Measurements from ENCODE around the gene ADAMTSL3.
"Not testable (repeated sequence)": the region's sequence is repeated elsewhere in the genome, so short reads cannot be mapped to it uniquely, and the experiment has no call there.

ADAMTSL3 gene

GRCh38 chr15:83954506-83954905 lies 300.6 kb downstream of the ADAMTSL3 start:
- Mint-ChIP-seq H3K4me3 (no peak overlapping the region), H3K4me1 (no peaks in the 10 kb centered on the region), H3K27me3 (peaks cover 10% of the 10 kb centered on the region), H3K9me3 (peaks cover 22% of the 10 kb centered on the region), H3K27ac (no peak overlapping the region), H3K36me3 (no peaks in the 10 kb centered on the region)

GRCh38 chr15:83955806-83956265 lies 301.9 kb downstream of the ADAMTSL3 start:
- no peaks in the 10 kb centered on the region for H3K4me1 Mint-ChIP-seq
- H3K36me3 Mint-ChIP-seq: no peaks in the 10 kb centered on the region
- H3K4me3 Mint-ChIP-seq: no peak overlapping the region
- H3K27ac Mint-ChIP-seq: no peak overlapping the region
- peaks cover 12% of the 10 kb centered on the region for H3K27me3 Mint-ChIP-seq
- H3K9me3 Mint-ChIP-seq: peaks cover 23% of the 10 kb centered on the region

- no peak overlapping the region for H3K27ac Mint-ChIP-seq
- no peaks in the 10 kb centered on the region for H3K36me3 Mint-ChIP-seq
- peaks cover 12% of the 10 kb centered on the region for H3K27me3 Mint-ChIP-seq
- H3K4me1 Mint-ChIP-seq: no peaks in the 10 kb centered on the region
- peaks cover 24% of the 10 kb centered on the region for H3K9me3 Mint-ChIP-seq
- no peak overlapping the region for H3K4me3 Mint-ChIP-seq
These were observed 303.0 kb downstream of the ADAMTSL3 start for GRCh38 chr15:83956887-83957286.

GRCh38 chr15:83959477-83959876 lies 305.6 kb downstream of the ADAMTSL3 start:
- Mint-ChIP-seq H3K27ac (no peak overlapping the region), H3K4me1 (no peaks in the 10 kb centered on the region), H3K36me3 (no peaks in the 10 kb centered on the region), H3K9me3 (peaks cover 14% of the 10 kb centered on the region), H3K4me3 (no peak overlapping the region), H3K27me3 (peaks cover 7% of the 10 kb centered on the region)

GRCh38 chr15:83960192-83960829 lies 306.4 kb downstream of the ADAMTSL3 start:
- Mint-ChIP-seq H3K27ac (no peak overlapping the region), H3K4me1 (no peaks in the 10 kb centered on the region), H3K36me3 (no peaks in the 10 kb centered on the region), H3K9me3 (peaks cover 18% of the 10 kb centered on the region), H3K27me3 (peaks cover 6% of the 10 kb centered on the region), H3K4me3 (no peak overlapping the region)

- H3K9me3 Mint-ChIP-seq: peaks cover 23% of the 10 kb centered on the region
- H3K27me3 Mint-ChIP-seq: peaks cover 5% of the 10 kb centered on the region
- no peaks in the 10 kb centered on the region for H3K4me1 Mint-ChIP-seq
- no peak overlapping the region for H3K27ac Mint-ChIP-seq
- no peak overlapping the region for H3K4me3 Mint-ChIP-seq
- no peaks in the 10 kb centered on the region for H3K36me3 Mint-ChIP-seq
These were observed 307.4 kb downstream of the ADAMTSL3 start for GRCh38 chr15:83961311-83961710.

- not testable (repeated sequence) for H3K36me3 Mint-ChIP-seq, H3K27me3 Mint-ChIP-seq, H3K27ac Mint-ChIP-seq, H3K4me1 Mint-ChIP-seq, H3K4me3 Mint-ChIP-seq
- H3K9me3 Mint-ChIP-seq: peaks cover 23% of the 10 kb centered on the region
These were observed 311.0 kb downstream of the ADAMTSL3 start for GRCh38 chr15:83964967-83965366.

- Mint-ChIP-seq H3K27ac (no peak overlapping the region), H3K27me3 (peaks cover 3% of the 10 kb centered on the region), H3K4me1 (no peaks in the 10 kb centered on the region), H3K4me3 (no peak overlapping the region), H3K36me3 (no peaks in the 10 kb centered on the region), H3K9me3 (peaks cover 7% of the 10 kb centered on the region)
These were observed 316.5 kb downstream of the ADAMTSL3 start for GRCh38 chr15:83970295-83970890.

- no peak overlapping the region for H3K27ac Mint-ChIP-seq
- H3K27me3 Mint-ChIP-seq: peaks cover 7% of the 10 kb centered on the region
- peaks cover 6% of the 10 kb centered on the region for H3K9me3 Mint-ChIP-seq
- H3K4me3 Mint-ChIP-seq: no peak overlapping the region
- H3K4me1 Mint-ChIP-seq: no peaks in the 10 kb centered on the region
- H3K36me3 Mint-ChIP-seq: no peaks in the 10 kb centered on the region
These were observed 318.1 kb downstream of the ADAMTSL3 start for GRCh38 chr15:83971992-83972391.

GRCh38 chr15:83973816-83974215 lies 319.9 kb downstream of the ADAMTSL3 start:
- H3K27ac Mint-ChIP-seq: no peak overlapping the region
- H3K36me3 Mint-ChIP-seq: no peaks in the 10 kb centered on the region
- H3K9me3 Mint-ChIP-seq: peaks cover 6% of the 10 kb centered on the region
- H3K27me3 Mint-ChIP-seq: peaks cover 9% of the 10 kb centered on the region
- H3K4me3 Mint-ChIP-seq: no peak overlapping the region
- H3K4me1 Mint-ChIP-seq: no peaks in the 10 kb centered on the region

- H3K9me3 Mint-ChIP-seq: peaks cover 6% of the 10 kb centered on the region
- no peak overlapping the region for H3K27ac Mint-ChIP-seq
- H3K36me3 Mint-ChIP-seq: no peaks in the 10 kb centered on the region
- H3K27me3 Mint-ChIP-seq: peaks cover 10% of the 10 kb centered on the region
- no peaks in the 10 kb centered on the region for H3K4me1 Mint-ChIP-seq
- H3K4me3 Mint-ChIP-seq: no peak overlapping the region
These were observed 324.1 kb downstream of the ADAMTSL3 start for GRCh38 chr15:83977992-83978391.

GRCh38 chr15:83978588-83978987 lies 324.7 kb downstream of the ADAMTSL3 start:
- Mint-ChIP-seq H3K27ac (no peak overlapping the region), H3K9me3 (peaks cover 6% of the 10 kb centered on the region), H3K36me3 (no peaks in the 10 kb centered on the region), H3K4me3 (no peak overlapping the region), H3K4me1 (no peaks in the 10 kb centered on the region), H3K27me3 (peaks cover 10% of the 10 kb centered on the region)

GRCh38 chr15:83980637-83981036 lies 326.7 kb downstream of the ADAMTSL3 start:
- no peaks in the 10 kb centered on the region for H3K36me3 Mint-ChIP-seq
- H3K9me3 Mint-ChIP-seq: peaks cover 2% of the 10 kb centered on the region
- no peaks in the 10 kb centered on the region for H3K4me1 Mint-ChIP-seq
- H3K27me3 Mint-ChIP-seq: peaks cover 6% of the 10 kb centered on the region
- no peak overlapping the region for H3K4me3 Mint-ChIP-seq
- H3K27ac Mint-ChIP-seq: no peak overlapping the region

GRCh38 chr15:83982748-83983147 lies 328.8 kb downstream of the ADAMTSL3 start:
- no peak overlapping the region for H3K4me3 Mint-ChIP-seq
- peaks cover 5% of the 10 kb centered on the region for H3K27me3 Mint-ChIP-seq
- no peak overlapping the region for H3K27ac Mint-ChIP-seq
- no peaks in the 10 kb centered on the region for H3K36me3 Mint-ChIP-seq
- H3K4me1 Mint-ChIP-seq: no peaks in the 10 kb centered on the region
- no peaks in the 10 kb centered on the region for H3K9me3 Mint-ChIP-seq

GRCh38 chr15:83983634-83984458 lies 329.9 kb downstream of the ADAMTSL3 start:
- Mint-ChIP-seq H3K27ac (no peak overlapping the region), H3K4me1 (no peaks in the 10 kb centered on the region), H3K9me3 (no peaks in the 10 kb centered on the region)

GRCh38 chr15:83984601-83985000 lies 330.7 kb downstream of the ADAMTSL3 start:
- Mint-ChIP-seq H3K4me1 (no peaks in the 10 kb centered on the region), H3K27ac (no peak overlapping the region), H3K9me3 (no peaks in the 10 kb centered on the region), H3K36me3 (no peaks in the 10 kb centered on the region), H3K27me3 (peaks cover 3% of the 10 kb centered on the region), H3K4me3 (no peak overlapping the region)

More at GRCh38 chr15:83983634-83984458, 329.9 kb downstream of the ADAMTSL3 start:
- peaks cover 3% of the 10 kb centered on the region for H3K27me3 Mint-ChIP-seq
- H3K36me3 Mint-ChIP-seq: no peaks in the 10 kb centered on the region
- H3K4me3 Mint-ChIP-seq: no peak overlapping the region

All from activated naive CD4-positive, alpha-beta T cell treated with anti-CD3 and anti-CD28 coated beads, Interleukin-2, amount 50 U/mL, for 24 hours (primary cell).